ENCODE results near the gene ULK2.

- TF ChIP-seq POLR2A (IDR thresholded peaks at IDR 0.05) (no peak), CTCF (IDR thresholded peaks at IDR 0.05) (no peak)
These were observed 37.8 kb upstream of the ULK2 start for GRCh38 chr17:19905502-19905901.
